ENCODE data around the gene ATCAY.
"Not testable (repeated sequence)": the region's sequence is repeated elsewhere in the genome, so short reads cannot be mapped to it uniquely, and the experiment has no call there.

ATCAY gene

DNA sequence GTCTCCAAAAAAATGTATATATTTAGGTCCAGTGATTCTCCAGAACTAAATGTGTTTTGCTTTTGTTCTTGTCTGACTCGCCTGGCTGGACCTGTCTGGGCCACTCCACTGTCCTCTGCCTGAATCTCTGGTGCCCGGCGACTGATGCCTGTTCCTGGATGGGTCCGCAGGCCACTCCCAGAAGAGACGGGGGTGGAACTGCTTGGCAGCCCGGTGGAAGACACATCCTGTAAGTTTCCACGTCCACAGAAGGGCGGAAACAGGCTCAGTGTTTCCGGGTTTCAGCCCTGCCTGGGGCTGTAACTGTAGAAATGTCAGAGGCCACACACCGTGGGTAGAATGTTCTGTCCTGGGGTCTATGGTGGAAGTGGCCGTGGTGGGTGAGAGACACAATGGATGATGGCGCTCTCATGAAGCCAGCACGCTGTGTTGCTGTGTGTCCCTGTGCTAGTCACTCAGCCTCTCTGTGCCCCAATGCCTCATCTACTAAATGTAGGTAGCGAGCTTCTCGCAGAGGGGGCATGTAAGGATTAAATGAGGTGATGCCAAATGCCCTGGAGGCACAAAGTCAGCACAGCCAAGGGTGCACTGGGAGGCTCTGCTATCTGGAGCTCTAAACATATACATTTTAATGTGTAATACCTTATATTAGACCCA is 22.0 kb downstream of the ATCAY start:
- DNase-seq (ENCODE audit: low read depth in 2 of 2) = no peak

DNA sequence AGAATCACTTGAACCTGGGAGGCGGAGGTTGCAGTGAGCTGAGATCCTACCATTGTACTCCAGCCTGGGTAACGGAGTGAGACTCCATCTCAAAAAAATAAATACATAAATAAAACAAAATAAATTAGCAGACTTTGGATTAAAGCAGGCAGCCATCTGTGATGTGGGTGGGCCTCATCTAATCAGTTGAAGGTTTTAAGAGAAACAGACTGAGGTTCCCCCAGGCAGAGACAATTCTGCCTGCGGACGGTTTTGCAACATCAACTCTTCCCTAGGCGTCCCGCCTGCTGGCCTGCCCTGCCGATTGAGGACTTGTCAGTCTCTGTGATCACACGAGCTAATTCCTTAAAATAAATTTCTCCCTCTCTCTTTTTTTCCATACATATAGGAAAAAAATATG is 23.7 kb downstream of the ATCAY start:
- DNase-seq (ENCODE audit: low read depth in 2 of 2) = no peak

DNA sequence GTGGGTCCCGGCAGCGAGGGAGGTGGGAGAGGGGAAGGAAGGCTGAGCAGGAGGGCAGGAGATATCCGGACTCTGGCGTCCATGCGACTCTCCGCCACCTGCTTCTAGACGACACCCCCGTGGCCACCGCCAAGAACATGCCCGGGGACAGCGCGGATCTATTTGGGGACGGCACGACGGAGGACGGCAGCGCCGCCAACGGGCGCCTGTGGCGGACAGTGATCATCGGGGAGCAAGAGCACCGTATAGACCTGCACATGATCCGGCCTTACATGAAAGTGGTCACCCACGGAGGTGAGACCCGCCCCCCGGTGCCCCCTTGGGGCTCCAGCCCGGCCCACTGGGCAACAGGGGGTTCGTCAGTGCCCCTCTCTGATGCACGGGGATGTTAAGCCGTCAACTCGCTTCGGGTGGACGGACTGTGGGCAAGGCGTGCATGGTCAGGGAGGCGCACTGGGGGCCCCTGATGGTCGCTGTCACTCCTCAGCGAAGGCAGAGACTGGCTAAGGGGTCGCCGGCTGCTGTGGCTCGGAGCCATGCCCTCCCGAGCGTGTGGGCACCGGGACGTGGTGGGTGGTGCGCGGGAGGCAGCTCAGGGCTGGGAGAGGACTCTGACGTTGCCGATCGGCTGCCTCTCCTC is 27.3 kb downstream of the ATCAY start:
- no peak for DNase-seq (ENCODE audit: low read depth in 2 of 2)

DNA sequence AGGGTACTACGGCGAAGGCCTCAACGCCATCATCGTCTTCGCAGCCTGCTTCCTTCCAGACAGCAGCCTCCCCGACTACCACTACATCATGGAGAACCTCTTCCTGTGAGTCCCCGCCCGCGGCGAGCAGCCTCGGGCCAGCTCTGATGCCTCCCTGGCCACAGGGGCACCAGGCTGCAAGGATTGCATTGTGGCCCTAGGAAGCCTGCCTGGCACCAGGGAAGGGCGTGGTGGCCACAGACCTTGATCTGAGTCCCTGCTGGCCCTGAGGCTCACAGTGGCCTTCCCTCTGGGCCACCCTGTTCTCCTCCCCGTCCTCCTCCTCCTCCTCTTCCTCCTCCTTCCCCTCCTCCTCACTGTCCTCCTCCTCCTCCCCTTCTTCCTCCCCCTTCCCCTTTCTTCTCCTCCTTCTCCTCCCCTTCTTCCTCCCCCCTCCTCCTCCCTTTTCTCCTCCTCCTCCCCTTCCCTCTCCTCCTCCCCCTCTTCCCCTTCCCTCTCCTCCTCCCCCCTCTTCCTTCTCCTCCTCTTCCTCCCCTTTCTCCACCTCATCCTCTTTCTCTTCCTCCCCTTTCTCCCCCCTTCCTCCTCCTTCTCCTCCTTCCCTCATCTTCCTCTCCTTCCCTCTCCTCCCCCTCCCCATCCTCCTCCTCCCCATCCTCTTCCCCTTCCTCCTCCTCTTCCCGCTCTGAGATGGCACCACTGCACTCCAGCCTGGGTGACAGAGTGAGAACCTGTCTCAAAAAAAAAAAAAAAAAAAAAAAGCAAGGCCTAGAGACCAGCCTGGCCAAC is 28.0 kb downstream of the ATCAY start:
- DNase-seq (ENCODE audit: low read depth in 2 of 2) = no peak

DNA sequence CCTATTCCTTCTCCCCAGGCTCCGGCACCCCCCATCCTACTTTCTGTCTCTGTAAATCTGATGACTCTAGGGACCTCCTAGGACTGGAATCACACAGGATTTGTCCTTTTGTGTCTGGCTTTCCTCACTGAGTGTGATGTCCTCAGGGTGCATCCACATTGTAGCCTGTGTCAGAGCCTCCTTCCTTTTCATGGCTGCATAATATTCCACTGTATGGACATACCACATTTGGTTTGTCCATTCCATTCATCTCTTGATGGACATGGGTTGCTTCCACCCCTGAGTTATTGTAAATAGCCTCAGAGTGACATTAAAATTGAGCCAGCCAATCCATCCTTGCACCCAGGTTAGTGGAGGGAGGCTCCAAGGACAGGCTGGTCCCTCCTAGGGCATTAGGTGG is 29.6 kb downstream of the ATCAY start:
- no peak for DNase-seq (ENCODE audit: low read depth in 2 of 2)

DNA sequence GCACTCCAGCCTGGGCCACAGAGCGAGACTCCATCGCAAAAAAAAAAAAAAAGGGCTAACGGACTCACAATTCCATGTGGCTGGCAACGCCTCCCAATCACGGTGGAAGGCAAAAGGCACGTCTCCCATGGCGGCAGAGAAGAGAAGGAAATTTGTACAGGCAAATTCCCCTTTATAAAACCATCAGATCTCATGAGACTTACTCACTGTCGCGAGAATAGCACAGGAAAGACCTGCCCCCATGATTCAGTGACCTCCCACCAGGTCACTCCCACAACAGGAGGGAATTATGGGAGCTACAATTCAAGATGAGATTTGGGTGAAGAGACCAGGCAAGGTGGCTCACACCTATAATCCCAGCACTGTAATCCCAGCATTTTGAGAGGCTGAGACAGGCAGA is 33.7 kb downstream of the ATCAY start:
- no peak for DNase-seq (ENCODE audit: low read depth in 2 of 2)

DNA sequence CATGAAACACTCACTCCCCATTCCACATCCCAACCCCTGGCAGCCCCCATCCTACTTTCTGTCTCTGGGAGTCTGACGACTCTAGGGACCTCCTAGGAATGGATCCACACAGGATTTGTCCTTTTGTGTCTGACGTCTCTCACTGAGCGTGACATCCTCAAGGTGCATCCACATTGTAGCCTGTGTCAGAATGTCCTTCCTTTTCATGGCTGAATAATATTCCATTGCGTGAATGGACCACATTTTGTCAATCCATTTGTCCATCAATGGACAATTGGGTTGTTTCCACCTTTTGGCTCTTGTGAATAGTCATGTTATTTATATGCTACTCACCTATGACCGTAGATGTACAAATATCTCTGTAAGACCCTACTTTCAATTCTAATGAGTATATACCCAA is 35.5 kb downstream of the ATCAY start:
- no peak for DNase-seq (ENCODE audit: low read depth in 2 of 2)

DNA sequence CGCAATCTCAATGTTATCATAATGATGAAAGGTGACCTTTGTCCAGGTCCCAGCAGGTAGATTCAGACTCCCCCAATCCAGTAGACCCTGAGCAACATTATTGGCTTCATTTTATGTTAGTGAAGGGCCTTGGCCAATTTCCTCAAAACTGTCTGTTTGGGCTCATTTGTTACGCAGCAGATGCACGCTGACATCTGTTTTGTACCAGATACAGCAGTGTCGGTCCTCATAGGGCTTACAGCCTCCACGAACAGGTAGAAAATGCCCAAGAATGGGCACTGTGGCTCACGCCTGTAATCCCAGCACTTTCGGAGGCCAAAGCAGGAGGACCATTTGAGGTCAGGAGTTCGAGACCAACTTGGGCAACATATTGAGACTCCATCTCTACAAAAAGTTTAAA is 39.3 kb downstream of the ATCAY start:
- DNase-seq (ENCODE audit: low read depth in 2 of 2) = no peak

DNA sequence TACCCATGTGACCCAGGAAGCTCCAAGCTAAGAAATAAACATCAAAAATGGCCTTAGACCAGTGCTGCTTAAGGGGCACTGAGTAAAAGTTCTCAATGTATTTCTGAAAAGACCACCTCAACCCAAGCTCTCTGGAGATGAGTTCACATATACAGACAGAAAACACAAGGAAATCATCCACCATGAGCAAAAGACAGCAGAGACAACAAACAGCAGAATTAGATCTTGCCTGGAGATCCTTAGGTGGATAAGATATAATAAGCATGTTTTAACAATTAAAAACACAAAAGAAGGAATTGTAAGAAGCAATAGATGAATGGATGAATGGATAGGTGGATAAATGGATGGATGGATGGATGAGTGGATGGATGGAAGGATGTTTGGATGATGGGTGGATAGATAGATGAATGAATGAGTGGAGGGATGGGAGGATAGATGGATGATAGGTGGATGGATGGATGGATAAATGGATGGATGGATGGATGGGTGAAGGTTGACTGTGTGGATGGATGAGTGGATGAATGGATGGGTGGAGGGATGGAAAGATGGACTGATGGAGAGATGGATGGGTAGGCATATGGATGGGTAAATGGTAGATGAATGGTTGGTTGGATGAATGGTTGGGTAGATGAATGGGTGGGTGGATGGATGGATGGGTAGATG is 42.7 kb downstream of the ATCAY start:
- no peak for DNase-seq (ENCODE audit: low read depth in 2 of 2)

DNA sequence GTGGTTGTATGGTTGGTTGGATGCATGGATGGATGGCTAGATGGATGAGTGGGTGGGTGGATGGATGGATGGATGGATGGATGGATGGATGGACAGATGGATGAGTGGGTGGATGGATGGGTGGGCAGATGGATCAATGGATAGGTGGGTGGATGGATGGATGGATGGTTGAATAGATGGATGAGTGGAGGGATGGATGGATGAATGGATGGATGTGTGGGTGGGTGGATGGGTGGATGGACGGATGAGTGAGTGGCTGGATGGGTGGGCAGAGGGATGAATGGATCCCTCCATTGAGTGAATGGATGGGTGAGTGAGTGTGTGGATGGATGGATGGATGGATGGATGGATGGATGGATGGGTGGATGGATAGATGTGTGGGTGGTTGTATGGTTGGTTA is 43.4 kb downstream of the ATCAY start:
- DNase-seq (ENCODE audit: low read depth in 2 of 2) = no peak

DNA sequence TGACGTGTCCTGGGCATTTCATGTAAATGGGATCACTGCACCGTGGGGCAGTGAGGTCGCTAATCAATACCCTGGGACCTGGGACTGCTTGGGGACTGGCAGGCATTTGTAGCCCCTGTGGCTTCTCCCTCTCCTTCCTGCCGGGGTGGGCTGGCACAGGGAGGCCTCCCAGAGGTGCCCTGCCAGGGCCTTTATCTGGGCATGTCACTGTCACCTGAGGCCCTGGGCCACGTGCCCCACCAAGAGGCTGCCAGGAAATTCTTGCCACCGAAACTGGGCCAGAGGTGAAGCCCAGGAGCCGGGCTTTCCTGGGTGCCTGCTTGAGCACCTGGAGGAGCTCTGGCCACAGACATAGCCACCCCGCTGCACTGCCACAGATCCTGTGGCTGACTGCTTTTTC is 50.6 kb downstream of the ATCAY start:
- no peak for DNase-seq (ENCODE audit: low read depth in 2 of 2)

DNA sequence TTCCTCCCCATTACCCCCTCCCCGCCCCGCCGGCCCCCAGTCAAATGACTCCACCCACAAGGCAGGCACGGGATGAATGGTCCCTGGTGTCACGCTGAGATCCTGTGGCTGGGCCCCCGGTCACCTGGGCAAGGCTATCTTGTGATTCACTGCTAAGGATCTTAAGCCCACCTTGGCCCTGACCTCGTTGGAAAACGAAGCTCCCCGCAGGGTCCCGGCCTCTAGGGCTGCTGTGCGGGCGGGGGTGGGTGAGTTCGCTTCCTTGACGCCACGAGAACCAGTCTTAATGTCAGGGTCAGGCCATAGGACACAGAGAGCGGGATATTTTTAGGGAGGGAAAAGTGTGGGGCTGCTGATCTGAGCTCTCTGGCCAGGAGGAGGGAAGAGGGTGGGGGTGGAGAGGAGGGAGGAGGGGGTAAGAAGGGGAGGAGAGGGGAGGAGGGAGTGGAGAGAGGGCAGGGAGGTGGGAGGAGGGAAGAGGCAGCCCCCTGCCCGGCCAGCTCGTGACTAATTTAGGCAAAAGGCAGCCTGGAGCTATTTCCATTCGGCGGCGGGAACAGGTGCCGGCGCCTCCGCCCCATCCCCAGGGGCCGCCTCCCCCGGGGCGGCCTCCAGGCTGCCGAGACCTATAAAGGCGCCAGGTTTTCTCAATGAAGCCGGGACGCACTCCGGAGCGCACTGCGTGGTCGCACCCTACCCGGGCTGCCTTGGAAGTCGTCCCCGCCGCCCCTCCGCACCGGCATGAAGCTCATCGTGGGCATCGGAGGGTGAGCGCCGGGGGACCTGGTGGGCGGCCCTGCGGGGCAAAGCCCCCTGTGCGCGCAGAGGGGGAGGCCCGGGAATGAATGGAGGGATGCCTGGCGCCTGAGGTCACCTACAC is 52.7 kb downstream of the ATCAY start, which contains the start of gene NMRK2:
TSS of gene NMRK2 (plus strand) at position 139 of the 880 bp plus-strand sequence. CDS start at position 742, 603 bp downstream.
- DNase-seq (ENCODE audit: low read depth in 2 of 2) = no peak

DNA sequence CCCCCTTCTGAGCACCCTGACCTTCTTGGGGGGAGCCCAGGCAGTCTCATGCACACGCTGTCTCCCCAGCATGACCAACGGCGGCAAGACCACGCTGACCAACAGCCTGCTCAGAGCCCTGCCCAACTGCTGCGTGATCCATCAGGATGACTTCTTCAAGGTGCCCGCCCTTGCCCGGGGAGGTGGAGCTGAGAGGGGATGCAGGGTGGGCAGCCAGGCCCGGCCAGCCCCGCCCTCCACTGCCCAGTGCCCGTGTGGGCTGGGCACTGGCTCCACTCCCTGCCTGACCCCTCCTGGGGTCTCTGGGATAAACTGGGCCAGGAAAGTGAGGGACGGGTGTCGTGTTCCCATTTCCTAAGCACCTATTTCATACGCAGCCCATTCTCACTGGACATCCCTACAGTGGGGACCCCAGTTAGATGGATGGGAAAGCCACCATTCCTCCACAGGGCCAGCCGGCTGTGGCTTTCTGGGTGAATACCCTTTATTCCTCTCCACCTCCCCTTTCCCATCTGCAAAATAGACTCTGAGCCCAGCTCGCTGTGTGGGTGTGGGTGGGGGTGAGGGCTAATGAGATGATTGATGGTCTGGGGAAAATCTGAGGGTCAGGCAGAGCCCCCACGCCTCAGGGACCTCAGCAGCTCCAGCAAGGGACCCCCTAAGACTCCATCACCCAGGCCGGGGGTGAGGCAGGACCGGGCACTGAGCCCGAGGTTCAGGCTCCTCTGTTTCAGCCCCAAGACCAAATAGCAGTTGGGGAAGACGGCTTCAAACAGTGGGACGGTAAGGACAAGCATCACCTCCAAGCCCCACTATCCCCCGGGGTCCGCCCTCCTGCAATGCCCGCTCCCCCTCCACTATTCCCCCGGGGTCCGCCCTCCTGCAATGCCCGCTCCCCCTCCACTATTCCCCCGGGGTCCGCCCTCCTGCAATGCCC is 56.3 kb downstream of the ATCAY start:
- no peak for DNase-seq (ENCODE audit: low read depth in 2 of 2)

DNA sequence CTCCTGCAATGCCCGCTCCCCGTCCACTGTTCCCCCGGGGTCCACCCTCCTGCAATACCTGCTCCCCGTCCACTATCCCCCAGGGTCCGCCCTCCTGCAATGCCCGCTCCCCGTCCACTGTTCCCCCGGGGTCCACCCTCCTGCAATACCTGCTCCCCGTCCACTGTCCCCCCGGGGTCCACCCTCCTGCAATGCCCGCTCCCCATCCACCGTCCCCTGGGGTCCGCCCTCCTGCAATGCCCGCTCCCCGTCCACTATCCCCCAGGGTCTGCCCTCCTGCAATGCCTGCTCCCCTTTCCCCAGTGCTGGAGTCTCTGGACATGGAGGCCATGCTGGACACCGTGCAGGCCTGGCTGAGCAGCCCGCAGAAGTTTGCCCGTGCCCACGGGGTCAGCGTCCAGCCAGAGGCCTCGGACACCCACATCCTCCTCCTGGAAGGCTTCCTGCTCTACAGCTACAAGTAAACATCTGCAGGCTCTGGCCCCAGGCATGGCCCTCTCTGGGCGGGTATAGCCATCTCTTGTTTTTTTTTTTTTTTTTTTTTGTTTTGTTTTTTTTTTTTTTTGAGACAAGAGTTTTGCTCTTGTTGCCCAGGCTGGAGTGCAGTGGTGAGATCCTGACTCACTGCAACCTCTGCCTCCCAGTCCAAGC is 57.9 kb downstream of the ATCAY start:
- not testable (repeated sequence) for DNase-seq (ENCODE audit: low read depth in 2 of 2)

DNA sequence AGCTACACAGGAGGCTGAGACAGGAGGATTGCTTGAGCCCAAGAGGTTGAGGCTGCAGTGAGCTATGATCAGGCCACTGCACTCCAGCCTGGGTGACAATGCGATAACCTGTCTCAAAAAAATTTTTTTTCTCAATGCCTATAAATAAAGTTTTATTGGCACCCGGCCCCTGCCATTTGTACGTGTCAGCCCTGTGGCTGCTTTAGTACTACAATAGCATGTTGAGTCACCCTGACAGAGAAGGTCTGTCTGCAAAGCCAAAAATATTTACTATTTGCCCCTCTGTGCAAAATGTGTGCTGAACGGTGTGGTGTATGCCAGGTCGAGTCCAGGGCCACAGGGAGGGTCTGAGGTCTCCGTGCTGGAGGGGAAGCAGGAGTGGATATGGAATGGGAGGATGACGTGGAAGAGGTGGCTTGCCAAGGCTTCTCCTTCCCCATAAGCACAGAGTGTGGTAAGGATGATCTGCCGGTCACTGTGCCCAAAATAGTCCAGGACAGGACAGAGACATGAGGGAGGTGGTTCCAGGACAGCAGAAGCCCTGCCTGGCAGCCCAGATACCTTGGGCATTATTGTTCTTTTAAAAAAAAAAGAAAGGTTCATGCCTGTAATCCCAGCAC is 62.4 kb downstream of the ATCAY start:
- no peak for DNase-seq (ENCODE audit: low read depth in 2 of 2)

DNA sequence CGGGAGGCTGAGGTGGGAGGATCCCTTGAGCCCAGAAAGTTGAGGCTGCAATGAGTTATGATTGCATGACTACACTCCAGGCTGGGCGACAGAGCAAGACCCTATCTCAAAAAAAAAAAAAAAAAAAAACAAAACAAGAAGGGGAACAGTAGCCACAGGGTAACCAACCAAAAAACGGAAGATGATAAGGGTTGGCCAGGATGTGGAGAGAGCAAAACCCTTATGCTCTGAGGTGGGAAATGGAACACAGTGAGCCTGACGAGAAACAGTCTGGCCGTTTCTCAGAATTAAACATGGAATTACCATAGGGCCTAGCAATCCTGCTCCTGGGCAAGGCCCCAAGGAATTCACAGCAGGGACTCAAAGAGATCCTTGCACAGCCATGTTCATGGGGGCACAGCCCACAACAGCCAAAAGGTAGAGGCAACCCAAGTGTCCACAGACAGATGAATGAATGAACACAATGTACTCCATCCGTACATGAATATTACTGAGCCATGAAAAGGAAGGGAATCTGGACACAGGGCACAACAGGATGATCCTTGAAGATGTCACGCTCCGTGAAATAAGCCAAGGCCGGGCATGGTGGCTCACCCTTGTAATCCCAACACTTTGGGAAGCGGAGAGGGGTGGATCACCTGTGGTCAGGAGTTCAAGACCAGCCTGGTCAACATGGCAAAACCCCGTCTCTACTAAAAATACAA is 63.7 kb downstream of the ATCAY start:
- DNase-seq (ENCODE audit: low read depth in 2 of 2) = no peak

DNA sequence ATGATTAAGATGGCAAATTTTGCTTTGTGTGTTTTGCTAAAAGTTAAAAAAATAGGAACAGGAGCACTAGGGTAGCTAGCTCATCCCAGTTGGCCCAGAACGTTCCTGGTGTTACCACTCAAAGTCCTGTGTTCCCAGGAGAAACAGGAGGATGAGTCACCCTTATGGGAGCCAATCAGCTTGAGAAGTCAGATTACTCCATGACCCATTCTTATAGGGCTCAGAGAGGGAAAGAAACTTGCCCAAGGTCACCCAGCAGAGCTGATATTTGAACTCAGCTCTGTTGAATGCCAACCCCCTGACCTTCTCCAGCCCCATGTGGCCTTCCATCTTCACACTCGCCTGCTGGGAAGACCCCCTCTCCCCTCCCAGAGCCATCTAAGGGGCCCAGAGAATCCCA is 65.4 kb downstream of the ATCAY start:
- DNase-seq (ENCODE audit: low read depth in 2 of 2) = no peak

DNA sequence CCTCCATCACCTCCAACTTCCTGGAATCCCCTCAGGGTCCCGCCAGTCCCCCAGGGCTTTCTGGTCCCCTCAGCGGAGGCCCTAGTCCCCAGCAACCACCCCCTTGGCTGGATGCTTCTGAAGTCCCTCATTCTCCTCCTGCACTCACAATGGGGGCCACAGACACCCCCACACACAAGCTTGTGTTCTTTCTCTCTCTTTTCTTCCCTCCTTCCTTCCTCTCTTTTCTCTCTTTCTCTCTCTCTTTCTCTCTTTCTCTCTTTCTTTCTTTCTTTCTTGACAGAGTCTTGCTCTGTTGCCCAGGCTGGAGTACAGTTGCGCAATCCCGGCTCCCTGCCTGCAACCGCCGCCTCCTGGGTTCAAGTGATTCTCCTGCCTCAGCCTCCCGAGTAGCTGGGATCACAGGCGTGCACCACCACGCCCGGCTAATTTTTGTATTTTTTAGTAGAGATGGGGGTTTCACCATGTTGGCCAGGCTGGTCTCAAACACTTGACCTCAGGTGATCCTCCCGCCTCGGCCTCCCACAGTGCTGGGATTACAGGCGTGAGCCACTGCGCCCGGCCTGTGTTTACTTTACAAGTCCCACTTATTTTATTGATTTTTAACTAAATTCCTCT is 66.9 kb downstream of the ATCAY start:
- DNase-seq (ENCODE audit: low read depth in 2 of 2) = not testable (repeated sequence)
